Muscle of leg (tissue), 9 donors: ENCODE results near the gene SOCS6. TPM values are rescaled to one million over a fixed set of nuclear protein-coding genes. Genes with fewer than 3 reads are reported as not detected.

Experiments used
- polyA plus RNA-seq, 8 donors: library from polyadenylated mRNA; unstranded; fragments of 120-200 nt; gene quantifications; one replicate each; pipeline versions ENCODE4 v1.2.1 to v1.2.3, GENCODE V29; 2013; ENCODE audit warnings: inconsistent platforms in 1 of 8, low replicate concordance in 1 of 8; ENCODE audit not compliant: insufficient read length in 8 of 8, insufficient read depth in 1 of 8
- total RNA-seq: library from RNA; stranded (reverse); fragments of 120-200 nt; gene quantifications from one replicate; pipeline ENCODE4 v1.2.4, GENCODE V29; 2013

The SOCS6 gene
- total and polyA plus RNA-seq, 9 donors: 11.4 to 18.6 (median 15.0) TPM

Other genes with a start within 250 kb of the SOCS6 start
- 16.0 TPM for gene RTTN, start 83.4 kb upstream of the SOCS6 start, total RNA-seq
- 10 to 100 TPM in 7 of 8 donors, 1 to 10 TPM in 1; 9.7 to 13.1 (median 10.5) TPM for gene RTTN, start 83.4 kb upstream of the SOCS6 start, polyA plus RNA-seq